Hepatic stellate cell (primary cell): ENCODE data around the gene TMEM131.
"Not testable (repeated sequence)": the region's sequence is repeated elsewhere in the genome, so short reads cannot be mapped to it uniquely, and the experiment has no call there.

Source experiments
- DNase-seq: peaks from one replicate; pipeline ENCODE4 v3.0.0; 2011; ENCODE audit warnings: low spot score

Gene TMEM131

GRCh38 chr2:97858442-97858841 lies 137.3 kb downstream of the TMEM131 start:
- no peak for DNase-seq

GRCh38 chr2:97857553-97857952 lies 138.2 kb downstream of the TMEM131 start:
- DNase-seq, result no peak

- DNase-seq, result not testable (repeated sequence)
These were observed 142.7 kb downstream of the TMEM131 start for GRCh38 chr2:97853057-97853456.

- no peak for DNase-seq
These were observed 144.6 kb downstream of the TMEM131 start for GRCh38 chr2:97851172-97851571.

- DNase-seq, result no peak
These were observed 145.7 kb downstream of the TMEM131 start for GRCh38 chr2:97849881-97850528.

GRCh38 chr2:97848306-97848705 lies 147.4 kb downstream of the TMEM131 start:
- no peak for DNase-seq

GRCh38 chr2:97846716-97847115 lies 149.0 kb downstream of the TMEM131 start:
- not testable (repeated sequence) for DNase-seq

- DNase-seq, result no peak
These were observed 149.9 kb downstream of the TMEM131 start for GRCh38 chr2:97845818-97846217.

GRCh38 chr2:97845133-97845532 lies 150.6 kb downstream of the TMEM131 start:
- no peak for DNase-seq

GRCh38 chr2:97844311-97844859 lies 151.4 kb downstream of the TMEM131 start:
- DNase-seq, result no peak

GRCh38 chr2:97840198-97840597 lies 155.6 kb downstream of the TMEM131 start:
- DNase-seq, result no peak

- DNase-seq, result no peak
These were observed 161.1 kb downstream of the TMEM131 start for GRCh38 chr2:97834610-97835009.

GRCh38 chr2:97831121-97831520 lies 164.6 kb downstream of the TMEM131 start:
- no peak for DNase-seq

- not testable (repeated sequence) for DNase-seq
These were observed 166.5 kb downstream of the TMEM131 start for GRCh38 chr2:97829255-97829654.

- DNase-seq, result not testable (repeated sequence)
These were observed 168.7 kb downstream of the TMEM131 start for GRCh38 chr2:97827013-97827412.

- DNase-seq, result not testable (repeated sequence)
These were observed 169.4 kb downstream of the TMEM131 start for GRCh38 chr2:97826266-97826847.

- not testable (repeated sequence) for DNase-seq
These were observed 171.7 kb downstream of the TMEM131 start for GRCh38 chr2:97824011-97824410.

GRCh38 chr2:97821862-97822261 lies 173.9 kb downstream of the TMEM131 start:
- not testable (repeated sequence) for DNase-seq

- no peak for DNase-seq
These were observed 176.0 kb downstream of the TMEM131 start for GRCh38 chr2:97819754-97820153.

- no peak for DNase-seq
These were observed 179.3 kb downstream of the TMEM131 start for GRCh38 chr2:97816411-97816810.

GRCh38 chr2:97812931-97813330 lies 182.8 kb downstream of the TMEM131 start:
- no peak for DNase-seq

GRCh38 chr2:97808816-97809215 lies 186.9 kb downstream of the TMEM131 start:
- DNase-seq, result no peak

GRCh38 chr2:97806738-97807618 lies 188.8 kb downstream of the TMEM131 start:
- DNase-seq, result peak; percentile 63
